Neural progenitor cell (in vitro differentiated cells): ENCODE results near the gene SCYGR3. TPM values are rescaled to one million over a fixed set of nuclear protein-coding genes. Genes with fewer than 3 reads are reported as not detected.

ENCODE experiments used
- DNase-seq: peaks from one replicate; pipeline ENCODE4 v3.0.0-alpha.2; 2016; ENCODE audit warnings: low spot score
- H2AFZ ChIP-seq: fragments of 200-600 bp; sonication (generic); replicated peaks from 2 replicates; pipeline ENCODE4 v1.6.1; 2016; ENCODE audit warnings: antibody characterized with exemption
- H3F3A ChIP-seq: fragments of 200-600 bp; sonication (generic); 2 replicates; pipeline ENCODE4 v1.6.1; 2016; ENCODE audit warnings: antibody characterized with exemption, low read depth
- H3K27ac ChIP-seq: fragments of 200-600 bp; sonication (generic); 2 replicates; pipeline ENCODE4 v1.5.1; 2016; ENCODE audit warnings: mild to moderate bottlenecking
- H3K27me3 ChIP-seq: fragments of 200-600 bp; sonication (generic); 2 replicates; pipeline ENCODE4 v1.6.1; 2016; ENCODE audit warnings: mild to moderate bottlenecking, moderate library complexity
- H3K36me3 ChIP-seq: fragments of 200-600 bp; sonication (generic); 2 replicates; pipeline ENCODE4 v1.5.1; 2016
- H3K4me1 ChIP-seq: fragments of 200-600 bp; sonication (generic); 2 replicates; pipeline ENCODE4 v1.6.1; 2016; ENCODE audit warnings: mixed run types
- H3K4me2 ChIP-seq: fragments of 200-600 bp; sonication (generic); 2 replicates; pipeline ENCODE4 v1.6.1; 2016
- H3K4me3 ChIP-seq: fragments of 200-600 bp; sonication (generic); 2 replicates; pipeline ENCODE4 v1.5.1; 2016
- H3K79me2 ChIP-seq: fragments of 200-600 bp; sonication (generic); 2 replicates; pipeline ENCODE4 v1.6.1; 2016; ENCODE audit warnings: low read depth
- H3K9ac ChIP-seq: fragments of 200-600 bp; sonication (generic); 2 replicates; pipeline ENCODE4 v1.6.1; 2016
- H3K9me3 ChIP-seq: fragments of 200-600 bp; sonication (generic); 2 replicates; pipeline ENCODE4 v1.5.1; 2016; ENCODE audit warnings: low read depth
- H4K20me1 ChIP-seq: fragments of 200-600 bp; sonication (generic); 2 replicates; pipeline ENCODE4 v1.6.1; 2016; ENCODE audit warnings: low read depth
- H3K27ac Mint-ChIP-seq: 3 replicates; pipeline ENCODE4 v1.8.0; 2021; ENCODE audit warnings: mixed read lengths
- H3K27me3 Mint-ChIP-seq: 2 replicates; pipeline ENCODE4 v1.8.0; 2022; ENCODE audit warnings: low read depth, mild to moderate bottlenecking, inconsistent platforms, moderate library complexity, mixed read lengths; ENCODE audit not compliant: insufficient read depth
- H3K36me3 Mint-ChIP-seq: 3 replicates; pipeline ENCODE4 v1.8.0; 2021; ENCODE audit warnings: mixed read lengths
- H3K4me1 Mint-ChIP-seq: 3 replicates; pipeline ENCODE4 v1.8.0; 2021; ENCODE audit warnings: mixed read lengths
- H3K4me3 Mint-ChIP-seq: 3 replicates; pipeline ENCODE4 v1.8.0; 2021; ENCODE audit warnings: mild to moderate bottlenecking, moderate library complexity, mixed read lengths
- H3K9me3 Mint-ChIP-seq: 3 replicates; pipeline ENCODE4 v1.8.0; 2020; ENCODE audit warnings: mixed read lengths
- CTCF ChIP-seq: fragments of 200-600 bp; sonication (generic); IDR thresholded peaks from 2 replicates; pipeline ENCODE4 v1.5.1; 2017; ENCODE audit warnings: antibody characterized with exemption, mild to moderate bottlenecking
- EZH2 ChIP-seq: fragments of 200-600 bp; sonication (generic); IDR thresholded peaks from 2 replicates; pipeline ENCODE4 v1.6.1; 2017; ENCODE audit warnings: antibody characterized with exemption, mild to moderate bottlenecking, moderate library complexity
- EZH2phosphoT487 ChIP-seq: fragments of 200-600 bp; sonication (generic); IDR thresholded peaks from 2 replicates; pipeline ENCODE4 v1.6.1; 2017; ENCODE audit warnings: antibody characterized with exemption
- total RNA-seq: library from RNA; depleted of rRNA; stranded (reverse); fragments of >200 nt; gene quantifications from 2 replicates; pipeline ENCODE4 v1.2.3, GENCODE V29; 2015; ENCODE audit warnings: low replicate concordance

Gene SCYGR3
- total RNA-seq, 1 donor from 2014 or later: not detected

DNA sequence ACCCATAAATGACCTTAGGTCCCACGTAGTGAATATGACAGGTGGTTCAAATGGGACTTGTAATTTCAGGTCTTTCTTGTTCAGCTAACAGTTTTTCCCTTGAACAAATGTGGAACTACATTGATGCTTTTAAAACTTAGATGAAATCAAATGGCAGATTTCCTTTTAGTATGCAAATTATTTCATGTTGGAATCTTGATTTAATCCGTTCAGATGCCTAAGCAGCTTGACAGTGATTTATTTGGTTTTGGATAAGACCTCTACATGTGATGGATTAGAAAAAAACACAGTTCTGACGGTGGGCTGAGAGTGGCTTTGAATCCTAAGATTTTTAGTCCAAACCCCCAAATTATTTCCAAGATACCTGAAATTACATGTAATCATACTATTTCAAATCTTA, 19.6 kb upstream of the SCYGR3 start:
- Histone ChIP-seq H3K27ac (no peak overlapping the region), H3K9me3 (no peaks in the 10 kb centered on the region), H3K79me2 (no peaks in the 10 kb centered on the region), H4K20me1 (no peaks in the 10 kb centered on the region), H3K27me3 (no peaks in the 10 kb centered on the region), H3K36me3 (no peaks in the 10 kb centered on the region), H3F3A (no peaks in the 10 kb centered on the region), H3K9ac (no peak overlapping the region), H3K4me2 (no peak overlapping the region), H2AFZ (no peak overlapping the region), H3K4me1 (no peaks in the 10 kb centered on the region), H3K4me3 (no peak overlapping the region)
- Mint-ChIP-seq H3K36me3 (no peaks in the 10 kb centered on the region), H3K27ac (no peak overlapping the region), H3K9me3 (no peaks in the 10 kb centered on the region), H3K27me3 (peaks cover 6% of the 10 kb centered on the region), H3K4me1 (no peaks in the 10 kb centered on the region), H3K4me3 (no peak overlapping the region)
- no peak for TF ChIP-seq EZH2
- TF ChIP-seq CTCF: no peak
- no peak for TF ChIP-seq EZH2phosphoT487
- no peak for DNase-seq

DNA sequence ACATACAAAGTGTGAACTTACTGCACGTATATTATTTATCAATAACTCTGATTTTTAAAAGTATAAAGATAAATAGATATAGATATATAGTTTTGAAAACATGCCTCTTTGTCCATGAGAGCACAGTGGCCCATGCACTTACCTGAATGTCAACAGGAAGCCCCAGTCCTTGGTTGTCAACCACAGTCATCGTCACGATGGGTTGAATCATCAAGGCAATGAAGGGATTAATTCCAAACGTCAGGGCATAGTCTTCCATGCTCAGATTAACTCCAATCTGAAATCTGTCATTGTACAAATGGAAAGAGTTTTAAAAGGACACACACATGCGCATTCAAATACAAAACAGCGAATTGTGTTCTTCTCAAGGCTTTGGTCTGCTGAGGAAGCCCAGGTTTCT, 18.2 kb upstream of the SCYGR3 start:
- Histone ChIP-seq H3K27ac (no peak overlapping the region), H3K9ac (no peak overlapping the region), H3K27me3 (no peaks in the 10 kb centered on the region), H3F3A (no peaks in the 10 kb centered on the region), H3K36me3 (no peaks in the 10 kb centered on the region), H3K4me1 (peaks cover 6% of the 10 kb centered on the region), H3K4me3 (no peak overlapping the region), H4K20me1 (no peaks in the 10 kb centered on the region), H2AFZ (no peak overlapping the region), H3K79me2 (no peaks in the 10 kb centered on the region), H3K4me2 (no peak overlapping the region), H3K9me3 (no peaks in the 10 kb centered on the region)
- no peaks in the 10 kb centered on the region for H3K4me1 Mint-ChIP-seq
- H3K27me3 Mint-ChIP-seq: peaks cover 5% of the 10 kb centered on the region
- H3K36me3 Mint-ChIP-seq: no peaks in the 10 kb centered on the region
- no peak for DNase-seq
- no peak overlapping the region for H3K4me3 Mint-ChIP-seq
- no peak overlapping the region for H3K27ac Mint-ChIP-seq
- no peaks in the 10 kb centered on the region for H3K9me3 Mint-ChIP-seq
- TF ChIP-seq EZH2: no peak
- TF ChIP-seq CTCF: no peak
- no peak for TF ChIP-seq EZH2phosphoT487

DNA sequence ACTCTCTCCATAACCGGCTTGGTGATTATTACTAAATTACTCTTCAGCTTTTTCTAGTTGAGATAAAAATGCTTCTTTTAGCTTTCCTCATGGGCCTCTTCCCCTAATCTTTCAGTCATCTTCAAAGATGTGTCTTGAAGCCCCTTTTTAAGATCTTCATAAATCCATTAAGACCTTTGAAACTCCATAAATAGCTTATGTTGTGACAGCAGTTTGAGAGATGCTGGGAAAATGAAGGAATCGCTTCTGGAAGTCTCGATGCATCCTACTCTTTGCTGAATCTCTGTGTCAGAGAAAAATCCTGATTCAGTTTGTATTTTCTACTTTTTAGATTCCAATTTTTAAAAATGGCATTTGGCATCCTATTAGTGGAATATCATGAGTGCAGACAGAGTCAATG, 15.7 kb upstream of the SCYGR3 start:
- no peaks in the 10 kb centered on the region for H4K20me1 ChIP-seq
- Mint-ChIP-seq H3K27ac (no peak overlapping the region), H3K9me3 (no peaks in the 10 kb centered on the region), H3K27me3 (peaks cover 3% of the 10 kb centered on the region), H3K4me1 (no peaks in the 10 kb centered on the region), H3K36me3 (no peaks in the 10 kb centered on the region), H3K4me3 (no peak overlapping the region)
- H3K36me3 ChIP-seq: no peaks in the 10 kb centered on the region
- no peaks in the 10 kb centered on the region for H3K27me3 ChIP-seq
- H3K4me2 ChIP-seq: no peak overlapping the region
- H3K4me1 ChIP-seq: peaks cover 6% of the 10 kb centered on the region
- DNase-seq: no peak
- H3F3A ChIP-seq: no peaks in the 10 kb centered on the region
- H3K4me3 ChIP-seq: no peak overlapping the region
- no peak for TF ChIP-seq EZH2phosphoT487
- no peak for TF ChIP-seq CTCF
- no peak for TF ChIP-seq EZH2
- no peak overlapping the region for H3K27ac ChIP-seq
- no peak overlapping the region for H2AFZ ChIP-seq
- no peaks in the 10 kb centered on the region for H3K79me2 ChIP-seq
- H3K9ac ChIP-seq: no peak overlapping the region
- H3K9me3 ChIP-seq: no peaks in the 10 kb centered on the region

- no peaks in the 10 kb centered on the region for H3K79me2 ChIP-seq
- Mint-ChIP-seq H3K4me1 (no peaks in the 10 kb centered on the region), H3K27ac (no peak overlapping the region), H3K9me3 (no peaks in the 10 kb centered on the region), H3K27me3 (peaks cover 3% of the 10 kb centered on the region), H3K36me3 (no peaks in the 10 kb centered on the region), H3K4me3 (no peak overlapping the region)
- H4K20me1 ChIP-seq: no peaks in the 10 kb centered on the region
- TF ChIP-seq CTCF (no peak), EZH2phosphoT487 (no peak), EZH2 (no peak)
- DNase-seq: no peak
- no peaks in the 10 kb centered on the region for H3F3A ChIP-seq
- no peaks in the 10 kb centered on the region for H3K9me3 ChIP-seq
- no peak overlapping the region for H3K9ac ChIP-seq
- no peak overlapping the region for H3K27ac ChIP-seq
- H3K4me1 ChIP-seq: peaks cover 6% of the 10 kb centered on the region
- no peak overlapping the region for H3K4me3 ChIP-seq
- no peaks in the 10 kb centered on the region for H3K36me3 ChIP-seq
- no peak overlapping the region for H2AFZ ChIP-seq
- no peak overlapping the region for H3K4me2 ChIP-seq
- no peaks in the 10 kb centered on the region for H3K27me3 ChIP-seq
Observed at GRCh38 chr2:227629435-227629834, 14.8 kb upstream of the SCYGR3 start.
